ENCODE measurements around the gene ARL5C.

GRCh38 chr17:39178536-39178935 is 12.6 kb upstream of the ARL5C start:
- TF ChIP-seq CTCF (conservative IDR thresholded peaks at IDR 0.05) (no peak), ZFX (IDR thresholded peaks at IDR 0.05) (no peak)
